GM19023 (cell line): Measurements from ENCODE around the gene VPS35L.

ENCODE experiments used
- ATAC-seq: cut with Tn5 transposase; IDR thresholded peaks from one replicate; pipeline ENCODE4 v1.9.1; 2021; ENCODE audit warnings: mild to moderate bottlenecking, moderate library complexity; ENCODE audit not compliant: unreplicated experiment

The VPS35L gene

GRCh38 chr16:19589106-19589505 is 33.6 kb downstream of the VPS35L start:
- no peak for ATAC-seq

GRCh38 chr16:19589771-19590302 is 34.3 kb downstream of the VPS35L start:
- ATAC-seq = no peak

GRCh38 chr16:19595043-19595767 is 39.7 kb downstream of the VPS35L start:
- ATAC-seq = no peak

GRCh38 chr16:19598805-19599510 is 43.5 kb downstream of the VPS35L start:
- ATAC-seq = no peak

- ATAC-seq = no peak
Observed at GRCh38 chr16:19599968-19600716, 44.6 kb downstream of the VPS35L start.

- no peak for ATAC-seq
Observed at GRCh38 chr16:19601083-19601976, 45.8 kb downstream of the VPS35L start.

GRCh38 chr16:19604911-19605310 is 49.4 kb downstream of the VPS35L start:
- ATAC-seq = no peak

- ATAC-seq = no peak
Observed at GRCh38 chr16:19605701-19606100, 50.2 kb downstream of the VPS35L start.

- ATAC-seq = no peak
Observed at GRCh38 chr16:19607616-19608280, 52.2 kb downstream of the VPS35L start.

- no peak for ATAC-seq
Observed at GRCh38 chr16:19609359-19609758, 53.9 kb downstream of the VPS35L start.

GRCh38 chr16:19610200-19610599 is 54.7 kb downstream of the VPS35L start:
- ATAC-seq = no peak

GRCh38 chr16:19613834-19614233 is 58.3 kb downstream of the VPS35L start:
- ATAC-seq = no peak

GRCh38 chr16:19616241-19616640 is 60.7 kb downstream of the VPS35L start:
- ATAC-seq = no peak

GRCh38 chr16:19618876-19619275 is 63.4 kb downstream of the VPS35L start:
- no peak for ATAC-seq

GRCh38 chr16:19621445-19621844 is 65.9 kb downstream of the VPS35L start:
- no peak for ATAC-seq

GRCh38 chr16:19625039-19625438 is 69.5 kb downstream of the VPS35L start:
- ATAC-seq = no peak

- no peak for ATAC-seq
Observed at GRCh38 chr16:19636436-19637267, 81.1 kb downstream of the VPS35L start.

- no peak for ATAC-seq
Observed at GRCh38 chr16:19639986-19640421, 84.5 kb downstream of the VPS35L start.

- ATAC-seq = no peak
Observed at GRCh38 chr16:19642501-19642900, 87.0 kb downstream of the VPS35L start.
